Naive thymus-derived CD4-positive, alpha-beta T cell (primary cell): Measurements from ENCODE around the gene PLEKHJ1. TPM values are rescaled to one million over a fixed set of nuclear protein-coding genes. Genes with fewer than 3 reads are reported as not detected.

Source experiments
- ATAC-seq: fragments of 150-1000 bp; cut with Tn5 transposase; 2 replicates; pipeline ENCODE4 v1.10.0; 2021; ENCODE audit warnings: mild to moderate bottlenecking, moderate library complexity
- CTCF ChIA-PET: fragments of 350-600 bp; sonication (Branson Sonifier 250); formaldehyde crosslinking; loops from one replicate; lab custom pipeline; 2021; ENCODE audit warnings: antibody characterized with exemption; lab: Charles Lee
- POLR2A ChIA-PET: fragments of 350-600 bp; sonication (Branson Sonifier 250); formaldehyde crosslinking; loops from one replicate; lab custom pipeline; 2021; ENCODE audit warnings: antibody characterized with exemption, inconsistent platforms; lab: Charles Lee
- DNase-seq, 9 donors: peaks; one replicate each; pipeline versions ENCODE4 v3.0.0 to v3.0.0-alpha.2; 2020 to 2022; ENCODE audit warnings: mixed read lengths in 1 of 9
- H3K27ac ChIP-seq: one replicate; pipeline ENCODE4 v1.7.0; 2013; ENCODE audit warnings: mild to moderate bottlenecking, low read depth, low read length, moderate library complexity
- H3K27me3 ChIP-seq, 2 donors: one replicate each; pipeline ENCODE4 v1.7.0; 2013; ENCODE audit warnings: low read length in 2 of 2, mild to moderate bottlenecking in 2 of 2, moderate library complexity in 2 of 2; ENCODE audit not compliant: control insufficient read depth in 2 of 2, insufficient read depth in 2 of 2
- H3K36me3 ChIP-seq, 3 experiments: 1 replicate in 2 of 3; 2 replicates in 1 of 3; pipeline ENCODE4 v1.7.0; 2013; ENCODE audit warnings: low read length in 3 of 3, mild to moderate bottlenecking in 3 of 3, moderate library complexity in 1 of 3; ENCODE audit not compliant: insufficient read depth in 3 of 3, control insufficient read depth in 2 of 3
- H3K4me1 ChIP-seq, 2 donors: one replicate each; pipeline ENCODE4 v1.7.0; 2013; ENCODE audit warnings: low read length in 2 of 2, mild to moderate bottlenecking in 2 of 2, moderate library complexity in 1 of 2; ENCODE audit not compliant: control insufficient read depth in 2 of 2, insufficient read depth in 2 of 2
- H3K4me3 ChIP-seq: 2 replicates; pipeline ENCODE4 v1.7.0; 2013; ENCODE audit warnings: mild to moderate bottlenecking, low read length
- H3K9me3 ChIP-seq, 3 experiments: 1 replicate in 2 of 3; 2 replicates in 1 of 3; pipeline ENCODE4 v1.7.0; 2013; ENCODE audit warnings: low read length in 3 of 3; ENCODE audit not compliant: control insufficient read depth in 2 of 3
- H3K27ac Mint-ChIP-seq, 9 donors: one replicate each; pipeline ENCODE4 v1.8.0; 2020 to 2022; ENCODE audit warnings: mixed read lengths in 9 of 9, mild to moderate bottlenecking in 8 of 9, moderate library complexity in 5 of 9, inconsistent platforms in 2 of 9
- H3K27me3 Mint-ChIP-seq, 5 donors: one replicate each; pipeline ENCODE4 v1.8.0; 2021 to 2022; ENCODE audit warnings: mixed read lengths in 5 of 5, mild to moderate bottlenecking in 1 of 5
- H3K36me3 Mint-ChIP-seq, 5 donors: one replicate each; pipeline ENCODE4 v1.8.0; 2020 to 2022; ENCODE audit warnings: mixed read lengths in 5 of 5, mild to moderate bottlenecking in 3 of 5, inconsistent platforms in 1 of 5
- H3K4me1 Mint-ChIP-seq, 7 donors: one replicate each; pipeline ENCODE4 v1.8.0; 2020 to 2022; ENCODE audit warnings: mixed read lengths in 7 of 7, mild to moderate bottlenecking in 3 of 7, inconsistent platforms in 1 of 7
- H3K4me3 Mint-ChIP-seq, 10 donors: one replicate each; pipeline ENCODE4 v1.8.0; 2020 to 2022; ENCODE audit warnings: mild to moderate bottlenecking in 10 of 10, mixed read lengths in 10 of 10, moderate library complexity in 6 of 10, inconsistent platforms in 2 of 10
- H3K9me3 Mint-ChIP-seq, 11 donors: one replicate each; pipeline ENCODE4 v1.8.0; 2020 to 2022; ENCODE audit warnings: mixed read lengths in 11 of 11, mild to moderate bottlenecking in 4 of 11, inconsistent platforms in 1 of 11, moderate library complexity in 1 of 11
- intact Hi-C, 2 donors: fragments of 100-400 bp; cut with micrococcal nuclease; formaldehyde crosslinking; loops; one replicate each; pipeline ENCODE4 v1.15.1; 2023
- polyA plus RNA-seq, 2 donors: library from polyadenylated mRNA; unstranded; fragments of 300-500 nt; fragmentation: Illumina TruSeq; gene quantifications; one replicate each; pipeline ENCODE4 v1.2.3, GENCODE V29; 2021
- total RNA-seq, 6 experiments: library from RNA in 5 of 6; stranded (reverse) in 5 of 6; gene quantifications; 1 replicate in 5 of 6; 2 replicates in 1 of 6; pipeline ENCODE4 v1.2.3 and lab custom pipeline; 2021 to 2026

The PLEKHJ1 gene
- total and polyA plus RNA-seq, 7 experiments from 2014 or later = 32.9 to 123 (median 51.3) TPM

DNA sequence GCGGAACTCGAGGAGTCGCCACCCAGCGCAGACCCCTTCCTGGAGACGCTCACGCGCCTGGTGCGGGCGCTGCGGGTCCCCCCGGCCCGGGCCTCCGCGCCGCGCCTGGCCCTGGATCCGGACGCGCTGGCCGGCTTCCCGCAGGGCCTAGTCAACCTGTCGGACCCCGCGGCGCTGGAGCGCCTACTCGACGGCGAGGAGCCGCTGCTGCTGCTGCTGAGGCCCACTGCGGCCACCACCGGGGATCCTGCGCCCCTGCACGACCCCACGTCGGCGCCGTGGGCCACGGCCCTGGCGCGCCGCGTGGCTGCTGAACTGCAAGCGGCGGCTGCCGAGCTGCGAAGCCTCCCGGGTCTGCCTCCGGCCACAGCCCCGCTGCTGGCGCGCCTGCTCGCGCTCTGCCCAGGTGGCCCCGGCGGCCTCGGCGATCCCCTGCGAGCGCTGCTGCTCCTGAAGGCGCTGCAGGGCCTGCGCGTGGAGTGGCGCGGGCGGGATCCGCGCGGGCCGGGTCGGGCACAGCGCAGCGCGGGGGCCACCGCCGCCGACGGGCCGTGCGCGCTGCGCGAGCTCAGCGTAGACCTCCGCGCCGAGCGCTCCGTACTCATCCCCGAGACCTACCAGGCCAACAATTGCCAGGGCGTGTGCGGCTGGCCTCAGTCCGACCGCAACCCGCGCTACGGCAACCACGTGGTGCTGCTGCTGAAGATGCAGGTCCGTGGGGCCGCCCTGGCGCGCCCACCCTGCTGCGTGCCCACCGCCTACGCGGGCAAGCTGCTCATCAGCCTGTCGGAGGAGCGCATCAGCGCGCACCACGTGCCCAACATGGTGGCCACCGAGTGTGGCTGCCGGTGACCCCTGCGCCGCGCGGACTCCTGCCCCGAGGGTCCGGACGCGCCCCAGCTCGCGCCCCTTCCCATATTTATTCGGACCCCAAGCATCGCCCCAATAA is 15.3 kb upstream of the PLEKHJ1 start:
- H3K4me3 ChIP-seq = peak overlapping the region; percentile 63
- H3K27ac Mint-ChIP-seq = peak overlapping the region in 1 of 9 donors; percentile 43
- CTCF ChIA-PET = interaction anchor here (1.8 kb wide), 1 partner anchor 12 kb away, joined by 7 read pairs; no protein-coding TSS in a partner anchor

GRCh38 chr19:2250766-2251105 is 14.6 kb upstream of the PLEKHJ1 start:
- POLR2A ChIA-PET = interaction anchor here (1.4 to 13.1 kb wide), 4 partner anchors 9 to 41 kb away, joined by 3 to 163 read pairs (median 42); no protein-coding TSS in a partner anchor
- no peaks in the 10 kb centered on the region for H3K27me3 ChIP-seq
- no peak overlapping the region for H3K27ac Mint-ChIP-seq
- peak overlapping the region in 2 of 10 donors; percentile 61 for H3K4me3 Mint-ChIP-seq
- no peak for DNase-seq
- peaks cover 10 to 27% of the 10 kb centered on the region in 2 donors for H3K4me1 ChIP-seq
- no peak overlapping the region for H3K27ac ChIP-seq
- H3K9me3 Mint-ChIP-seq = no peaks in the 10 kb centered on the region
- no peak overlapping the region for H3K4me3 ChIP-seq
- peaks cover 0 to 32% (median 10%) of the 10 kb centered on the region in 3 experiments for H3K36me3 ChIP-seq
- intact Hi-C loops = no loop called here
- peaks cover 0 to 3% (median 2%) of the 10 kb centered on the region in 5 donors for H3K36me3 Mint-ChIP-seq
- H3K4me1 Mint-ChIP-seq = peaks cover 0 to 7% (median 3%) of the 10 kb centered on the region in 7 donors
- H3K9me3 ChIP-seq = no peaks in the 10 kb centered on the region
- CTCF ChIA-PET = interaction anchor here (1.8 kb wide), 1 partner anchor 11 kb away, joined by 7 read pairs; no protein-coding TSS in a partner anchor
- H3K27me3 Mint-ChIP-seq = peaks cover 0 to 25% (median 0%) of the 10 kb centered on the region in 5 donors
- no peak for ATAC-seq

More for the DNA sequence above, 15.3 kb upstream of the PLEKHJ1 start:
- POLR2A ChIA-PET = interaction anchor here (0.6 to 13.1 kb wide), 7 partner anchors 10 to 225 kb away, joined by 3 to 163 read pairs (median 4); partner anchors contain the start of gene GADD45B
- ATAC-seq (peak; percentile 24), DNase-seq (peak in 2 of 9 donors; percentile 27)
- no peaks in the 10 kb centered on the region for H3K9me3 Mint-ChIP-seq
- peaks cover 10 to 27% of the 10 kb centered on the region in 2 donors for H3K4me1 ChIP-seq
- peaks cover 0 to 25% (median 0%) of the 10 kb centered on the region in 5 donors for H3K27me3 Mint-ChIP-seq
- intact Hi-C loops = loop anchor here in 1 of 2 donors (2.0 kb wide), 1 partner anchor 15 kb away; the partner anchor contains the start of genes PLEKHJ1 and SF3A2
- peaks cover 0 to 6% (median 3%) of the 10 kb centered on the region in 7 donors for H3K4me1 Mint-ChIP-seq
- H3K36me3 Mint-ChIP-seq = no peaks in the 10 kb centered on the region
- H3K27me3 ChIP-seq = no peaks in the 10 kb centered on the region
- H3K9me3 ChIP-seq = no peaks in the 10 kb centered on the region
- H3K27ac ChIP-seq = no peak overlapping the region
- H3K36me3 ChIP-seq = peaks cover 0 to 25% (median 4%) of the 10 kb centered on the region in 3 experiments
- peak overlapping the region; percentile 17 to 85 (median 65) for H3K4me3 Mint-ChIP-seq

GRCh38 chr19:2249880-2250765 is 14.0 kb upstream of the PLEKHJ1 start:
- Histone ChIP-seq H3K27me3 (no peaks in the 10 kb centered on the region), H3K4me1 (peaks cover 10 to 27% of the 10 kb centered on the region in 2 donors), H3K4me3 (no peak overlapping the region), H3K36me3 (peaks cover 0 to 38% (median 16%) of the 10 kb centered on the region in 3 experiments), H3K9me3 (no peaks in the 10 kb centered on the region), H3K27ac (no peak overlapping the region)
- Mint-ChIP-seq H3K9me3 (no peaks in the 10 kb centered on the region), H3K27ac (no peak overlapping the region), H3K27me3 (peaks cover 0 to 25% (median 0%) of the 10 kb centered on the region in 5 donors), H3K4me3 (peak overlapping the region in 4 of 10 donors; percentile 17 to 73 (median 61)), H3K4me1 (peaks cover 0 to 7% (median 3%) of the 10 kb centered on the region in 7 donors), H3K36me3 (peaks cover 0 to 6% (median 4%) of the 10 kb centered on the region in 5 donors)
- DNase-seq = no peak
- intact Hi-C loops = no loop called here
- POLR2A ChIA-PET = interaction anchor here (0.6 to 13.1 kb wide), 8 partner anchors 8 to 133 kb away, joined by 3 to 163 read pairs (median 6); no protein-coding TSS in a partner anchor
- CTCF ChIA-PET = no interaction called here
- ATAC-seq = no peak

DNA sequence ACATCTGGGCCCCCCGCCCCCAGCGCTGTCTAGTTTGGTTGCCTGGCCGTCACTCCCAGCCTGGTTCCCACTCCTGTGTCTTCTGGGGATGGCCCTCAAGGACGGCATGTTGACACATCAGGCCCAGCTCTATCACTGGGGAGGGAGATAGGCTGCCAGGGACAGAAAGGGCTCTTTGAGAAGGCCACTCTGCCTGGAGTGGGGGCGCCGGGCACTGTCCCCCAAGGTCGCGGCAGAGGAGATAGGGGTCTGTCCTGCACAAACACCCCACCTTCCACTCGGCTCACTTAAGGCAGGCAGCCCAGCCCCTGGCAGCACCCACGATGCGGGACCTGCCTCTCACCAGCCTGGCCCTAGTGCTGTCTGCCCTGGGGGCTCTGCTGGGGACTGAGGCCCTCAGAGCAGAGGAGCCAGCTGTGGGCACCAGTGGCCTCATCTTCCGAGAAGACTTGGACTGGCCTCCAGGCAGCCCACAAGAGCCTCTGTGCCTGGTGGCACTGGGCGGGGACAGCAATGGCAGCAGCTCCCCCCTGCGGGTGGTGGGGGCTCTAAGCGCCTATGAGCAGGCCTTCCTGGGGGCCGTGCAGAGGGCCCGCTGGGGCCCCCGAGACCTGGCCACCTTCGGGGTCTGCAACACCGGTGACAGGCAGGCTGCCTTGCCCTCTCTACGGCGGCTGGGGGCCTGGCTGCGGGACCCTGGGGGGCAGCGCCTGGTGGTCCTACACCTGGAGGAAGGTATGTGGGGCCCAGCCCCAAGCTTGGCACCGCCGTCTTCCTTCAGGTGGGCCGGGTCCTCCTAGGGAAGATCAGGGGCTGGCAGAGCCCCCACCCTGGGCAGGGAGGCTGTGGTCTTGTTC is 13.1 kb upstream of the PLEKHJ1 start, which contains the start of gene AMH:
Gene AMH (plus strand): TSS at position 314 of the 857 bp plus-strand sequence. CDS start 10 bp downstream, at position 324.
- ATAC-seq = no peak
- intact Hi-C loops = no loop called here
- Mint-ChIP-seq H3K27me3 (peaks cover 0 to 23% (median 0%) of the 10 kb centered on the region in 5 donors), H3K4me1 (peaks cover 0 to 7% (median 3%) of the 10 kb centered on the region in 7 donors), H3K27ac (no peak within 1 kb of the TSS), H3K4me3 (peak within 1 kb of the TSS in 3 of 10 donors; percentile 17 to 73 (median 61)), H3K36me3 (peaks cover 0 to 12% (median 4%) of the 10 kb centered on the region in 5 donors), H3K9me3 (no peaks in the 10 kb centered on the region)
- H3K27me3 ChIP-seq = no peaks in the 10 kb centered on the region
- peaks cover 10 to 27% of the 10 kb centered on the region in 2 donors for H3K4me1 ChIP-seq
- POLR2A ChIA-PET = interaction anchor here (0.6 to 13.1 kb wide), 7 partner anchors 8 to 134 kb away, joined by 3 to 163 read pairs (median 5); no protein-coding TSS in a partner anchor
- no peak within 1 kb of the TSS for H3K4me3 ChIP-seq
- H3K27ac ChIP-seq = no peak within 1 kb of the TSS
- H3K9me3 ChIP-seq = no peaks in the 10 kb centered on the region
- peaks cover 7 to 47% (median 24%) of the 10 kb centered on the region in 3 experiments for H3K36me3 ChIP-seq
- CTCF ChIA-PET = no interaction called here
- DNase-seq = no peak

DNA sequence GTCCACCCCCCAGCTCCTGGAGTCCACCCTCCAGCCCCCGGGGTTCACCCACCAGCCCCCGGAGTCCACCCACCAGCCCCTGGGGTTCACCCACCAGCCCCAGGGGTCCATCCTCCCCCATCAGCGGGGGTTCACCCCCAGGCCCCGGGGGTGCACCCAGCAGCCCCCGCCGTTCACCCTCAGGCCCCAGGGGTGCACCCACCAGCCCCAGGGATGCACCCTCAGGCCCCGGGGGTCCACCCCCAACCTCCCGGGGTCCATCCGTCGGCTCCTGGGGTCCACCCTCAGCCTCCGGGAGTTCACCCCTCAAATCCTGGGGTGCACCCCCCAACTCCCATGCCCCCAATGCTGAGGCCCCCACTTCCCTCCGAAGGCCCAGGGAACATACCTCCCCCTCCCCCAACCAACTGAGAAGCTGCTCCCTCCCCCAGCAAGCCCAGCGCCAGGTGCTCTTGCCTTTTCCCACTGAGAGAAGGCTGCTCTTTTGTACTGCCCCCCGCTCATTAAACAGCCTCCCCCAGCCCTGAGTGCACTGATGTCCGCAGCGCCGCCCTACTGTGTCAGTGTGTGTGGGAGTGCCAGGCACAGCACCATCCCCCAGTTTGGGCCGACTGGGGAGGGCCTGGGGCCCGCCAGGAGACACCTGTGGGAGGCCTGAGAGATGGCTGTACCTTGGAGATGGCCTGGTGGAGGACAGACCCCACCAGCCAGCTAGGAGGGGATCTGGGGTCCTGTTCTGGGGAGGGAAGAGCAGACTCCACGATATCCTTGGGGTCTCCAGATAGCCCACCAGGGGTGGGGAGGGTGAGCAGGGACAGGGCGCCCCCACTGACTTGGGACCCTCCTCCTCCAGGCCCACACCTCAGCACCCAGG is 12.2 kb upstream of the PLEKHJ1 start:
- Histone ChIP-seq H3K9me3 (no peaks in the 10 kb centered on the region), H3K27me3 (no peaks in the 10 kb centered on the region), H3K4me3 (no peak overlapping the region), H3K4me1 (peaks cover 10 to 21% of the 10 kb centered on the region in 2 donors), H3K27ac (no peak overlapping the region), H3K36me3 (peaks cover 16 to 55% (median 33%) of the 10 kb centered on the region in 3 experiments)
- Mint-ChIP-seq H3K27ac (no peak overlapping the region), H3K36me3 (peaks cover 0 to 14% (median 4%) of the 10 kb centered on the region in 5 donors), H3K4me3 (no peak overlapping the region), H3K4me1 (peaks cover 0 to 7% (median 3%) of the 10 kb centered on the region in 7 donors), H3K9me3 (no peaks in the 10 kb centered on the region), H3K27me3 (peaks cover 0 to 18% (median 0%) of the 10 kb centered on the region in 5 donors)
- intact Hi-C loops = no loop called here
- CTCF ChIA-PET = no interaction called here
- POLR2A ChIA-PET = interaction anchor here (0.8 to 13.1 kb wide), 4 partner anchors 7 to 22 kb away, joined by 3 to 163 read pairs (median 5); no protein-coding TSS in a partner anchor
- no peak for DNase-seq
- ATAC-seq = no peak
